Ishikawa (cell line): ENCODE data around the gene ATP5PB.

Experiments
- CEBPB ChIP-seq: IDR thresholded peaks from 2 replicates; pipeline ENCODE4 v1.6.1; 2012
- CREB1 ChIP-seq: IDR thresholded peaks from 2 replicates; pipeline ENCODE4 v1.6.1; 2012; ENCODE audit warnings: low read depth
- EGR1 ChIP-seq: IDR thresholded peaks from 2 replicates; pipeline ENCODE4 v1.6.1; 2012
- EP300 ChIP-seq: IDR thresholded peaks from 2 replicates; pipeline ENCODE4 v1.6.1; 2012; ENCODE audit warnings: borderline replicate concordance
- FOXM1 ChIP-seq: IDR thresholded peaks from 2 replicates; pipeline ENCODE4 v1.6.1; 2012; ENCODE audit warnings: low read depth, borderline replicate concordance
- NFIC ChIP-seq: IDR thresholded peaks from 2 replicates; pipeline ENCODE4 v1.6.1; 2012
- RAD21 ChIP-seq: IDR thresholded peaks from 2 replicates; pipeline ENCODE4 v1.6.1; 2012; ENCODE audit warnings: low read depth
- REST ChIP-seq: IDR thresholded peaks from 2 replicates; pipeline ENCODE4 v1.6.1; 2012; ENCODE audit warnings: low read depth, mild to moderate bottlenecking
- TAF1 ChIP-seq: IDR thresholded peaks from 2 replicates; pipeline ENCODE4 v1.6.1; 2012; ENCODE audit warnings: low read depth, mild to moderate bottlenecking
- TCF12 ChIP-seq: IDR thresholded peaks from 2 replicates; pipeline ENCODE4 v1.6.1; 2012; ENCODE audit warnings: low read depth
- TEAD4 ChIP-seq: IDR thresholded peaks from 2 replicates; pipeline ENCODE4 v1.6.1; 2012
- USF1 ChIP-seq: IDR thresholded peaks from 2 replicates; pipeline ENCODE4 v1.6.1; 2012
- YY1 ChIP-seq: IDR thresholded peaks from 2 replicates; pipeline ENCODE4 v1.6.1; 2012; ENCODE audit warnings: low read depth
- ZBTB7A ChIP-seq: IDR thresholded peaks from 2 replicates; pipeline ENCODE4 v1.6.1; 2012; ENCODE audit warnings: low read depth
- TF ChIP-seq, protein P1 (sequence below): IDR thresholded peaks from 2 replicates; pipeline ENCODE4 v1.6.1; 2012

ATP5PB gene

GRCh38 chr1:111471538-111471937 lies 22.3 kb downstream of the ATP5PB start:
- TF ChIP-seq NFIC (no peak), TAF1 (no peak), ZBTB7A (no peak), EP300 (no peak)

GRCh38 chr1:111474106-111474505 lies 24.8 kb downstream of the ATP5PB start:
- no peak for TF ChIP-seq ZBTB7A
- no peak for TF ChIP-seq NFIC
- TF ChIP-seq TEAD4: no peak
- no peak for TF ChIP-seq USF1
- no peak for TF ChIP-seq CREB1
- no peak for TF ChIP-seq EGR1
- no peak for TF ChIP-seq CEBPB
- TF ChIP-seq RAD21: no peak
- TF ChIP-seq FOXM1: no peak

DNA sequence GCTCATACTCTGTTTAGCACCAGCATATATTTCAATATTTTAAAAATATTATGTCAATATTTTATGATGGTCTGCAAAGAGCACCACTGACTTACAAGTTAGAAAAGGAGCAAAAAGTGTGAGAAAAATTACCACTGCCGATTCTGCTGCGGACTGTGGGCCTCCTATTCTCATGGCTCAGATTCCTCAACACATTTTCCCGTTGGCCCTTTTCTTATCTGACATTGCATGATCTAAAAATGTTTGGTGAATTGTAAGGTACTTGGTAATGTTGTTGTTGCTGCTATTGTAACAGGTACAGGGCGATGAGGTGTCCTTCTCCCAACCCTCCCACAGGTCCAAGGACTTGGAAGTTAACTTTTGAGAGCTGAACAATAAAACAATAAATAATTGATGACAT lies 25.3 kb downstream of the ATP5PB start:
- TF ChIP-seq USF1 (no peak), CREB1 (no peak), CEBPB (no peak), RAD21 (no peak), EGR1 (no peak), NFIC (no peak), REST (no peak), ZBTB7A (no peak), TCF12 (no peak), EP300 (no peak), TEAD4 (no peak), FOXM1 (no peak), YY1 (no peak), TAF1 (no peak)
- TF ChIP-seq, protein P1, sequence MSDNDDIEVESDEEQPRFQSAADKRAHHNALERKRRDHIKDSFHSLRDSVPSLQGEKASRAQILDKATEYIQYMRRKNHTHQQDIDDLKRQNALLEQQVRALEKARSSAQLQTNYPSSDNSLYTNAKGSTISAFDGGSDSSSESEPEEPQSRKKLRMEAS: no peak

DNA sequence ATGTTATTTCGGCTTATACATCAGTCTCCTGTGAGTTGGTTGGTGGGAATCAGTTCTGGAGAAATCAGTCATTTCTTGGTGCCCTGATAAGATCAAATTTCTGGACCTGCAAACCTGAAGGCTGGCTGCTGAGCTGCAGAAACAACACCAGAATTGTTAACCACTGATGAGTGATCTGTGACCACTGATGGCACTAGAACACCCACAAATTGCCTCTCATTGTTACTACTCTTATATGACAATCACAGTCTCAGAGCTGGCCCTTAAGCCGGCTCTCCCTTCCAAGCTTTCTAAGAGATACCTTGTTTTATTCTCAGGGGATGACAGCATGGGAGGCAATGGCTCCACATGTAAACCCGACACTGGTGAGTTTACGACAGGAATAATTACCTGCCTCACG lies 26.4 kb downstream of the ATP5PB start:
- TF ChIP-seq USF1: no peak
- no peak for TF ChIP-seq RAD21
- no peak for TF ChIP-seq TAF1
- no peak for TF ChIP-seq ZBTB7A
- no peak for TF ChIP-seq FOXM1
- TF ChIP-seq, protein P1: no peak
- no peak for TF ChIP-seq TEAD4
- TF ChIP-seq EGR1: no peak
- no peak for TF ChIP-seq EP300
- TF ChIP-seq TCF12: no peak
- no peak for TF ChIP-seq NFIC
- no peak for TF ChIP-seq CREB1
- TF ChIP-seq YY1: no peak

DNA sequence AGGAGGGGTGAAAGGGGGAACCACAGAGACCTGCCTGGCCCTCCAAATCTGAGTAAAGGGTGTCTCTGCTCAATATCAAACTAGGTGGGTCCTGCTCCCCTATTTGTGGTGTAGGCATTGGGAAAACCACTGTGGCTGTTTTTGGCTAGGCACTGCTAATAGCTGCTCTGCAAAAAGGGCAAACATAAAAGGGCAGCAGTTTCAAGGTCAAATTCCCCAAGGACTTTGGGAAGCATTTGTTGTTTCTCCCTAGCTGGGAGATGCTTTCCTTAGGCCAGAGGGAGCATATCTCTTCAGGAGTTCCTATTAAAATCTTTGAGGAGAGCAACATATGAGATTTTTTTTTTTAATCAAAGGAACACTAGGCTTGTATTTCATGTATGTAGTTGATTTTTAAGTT lies 26.9 kb downstream of the ATP5PB start:
- TF ChIP-seq USF1 (no peak), NFIC (no peak), EGR1 (no peak)

DNA sequence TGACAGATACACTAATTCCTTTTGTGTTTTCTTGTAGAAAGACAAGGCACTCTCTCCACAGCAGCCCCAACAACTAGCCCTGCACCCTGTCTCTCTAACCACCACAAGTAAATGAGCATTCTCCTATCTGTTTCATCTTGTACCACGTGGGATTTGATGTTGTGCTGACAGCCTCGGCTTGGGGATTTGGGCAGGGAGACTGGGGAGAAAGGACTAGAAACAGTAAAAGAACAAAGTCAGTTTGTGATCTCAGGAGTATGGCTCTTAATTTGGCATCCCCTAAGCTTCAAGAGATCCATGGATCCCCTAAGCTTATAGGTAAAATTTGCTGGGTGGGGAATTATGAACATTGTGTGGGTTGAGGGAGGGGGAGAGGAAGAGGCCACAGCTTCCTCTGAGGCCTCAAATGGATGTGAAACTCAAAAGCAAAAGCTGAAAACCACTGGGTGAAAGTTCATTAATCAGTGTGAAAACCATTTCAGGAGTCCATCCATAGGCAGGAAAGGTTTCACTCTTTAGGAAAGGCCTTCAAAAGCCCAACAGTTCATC lies 27.6 kb downstream of the ATP5PB start:
- TF ChIP-seq ZBTB7A: no peak
- TF ChIP-seq TEAD4: no peak
- TF ChIP-seq EGR1: no peak
- no peak for TF ChIP-seq CREB1
- TF ChIP-seq RAD21: no peak
- TF ChIP-seq CEBPB: no peak
- no peak for TF ChIP-seq FOXM1
- no peak for TF ChIP-seq YY1
- TF ChIP-seq EP300: no peak
- TF ChIP-seq TAF1: no peak
- TF ChIP-seq NFIC: no peak
- TF ChIP-seq, protein P1: no peak
- no peak for TF ChIP-seq TCF12
- TF ChIP-seq USF1: no peak
- no peak for TF ChIP-seq REST
